ENCODE results near the gene FUT8.

GRCh38 chr14:65639216-65639615, 226.7 kb downstream of the FUT8 start:
- TF ChIP-seq CTCF (IDR thresholded peaks at IDR 0.05) (no peak), POLR2A (IDR thresholded peaks at IDR 0.05) (no peak)
